ENCODE measurements around the gene GCAT. TPM values are rescaled to one million over a fixed set of nuclear protein-coding genes. Genes with fewer than 3 reads are reported as not detected.

GCAT gene
- total RNA-seq, 1 donor from 2014 or later: 11.9 TPM

- no peak for DNase-seq (ENCODE audit: low read depth in 2 of 2)
Measured at GRCh38 chr22:37809672-37810333, 2.1 kb downstream of the GCAT start.

DNA sequence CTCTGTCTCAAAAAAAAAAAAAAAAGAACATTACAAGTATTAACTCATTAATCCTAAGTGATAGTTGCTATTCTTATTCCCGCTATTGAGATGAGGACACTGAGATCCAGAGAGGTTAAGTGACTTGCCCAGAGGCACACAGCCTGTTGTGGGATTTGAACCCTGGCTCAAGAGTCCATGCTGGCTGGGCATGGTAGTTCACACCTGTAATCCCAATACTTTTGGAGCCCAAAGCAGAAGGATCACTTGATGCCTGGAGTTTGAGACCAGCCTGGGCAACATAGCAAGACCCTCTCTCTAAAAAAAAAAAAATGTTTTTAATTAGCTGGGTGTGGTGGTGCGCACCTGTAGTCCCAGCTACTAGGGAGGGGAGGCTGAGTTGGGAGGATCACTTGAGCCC lies 4.1 kb downstream of the GCAT start:
- no peak for DNase-seq (ENCODE audit: low read depth in 2 of 2)

- DNase-seq (ENCODE audit: low read depth in 2 of 2): no peak
Measured at GRCh38 chr22:37812869-37813678, 5.3 kb downstream of the GCAT start.

- DNase-seq (ENCODE audit: low read depth in 2 of 2): no peak
Measured at GRCh38 chr22:37815593-37815992, 7.9 kb downstream of the GCAT start.

DNA sequence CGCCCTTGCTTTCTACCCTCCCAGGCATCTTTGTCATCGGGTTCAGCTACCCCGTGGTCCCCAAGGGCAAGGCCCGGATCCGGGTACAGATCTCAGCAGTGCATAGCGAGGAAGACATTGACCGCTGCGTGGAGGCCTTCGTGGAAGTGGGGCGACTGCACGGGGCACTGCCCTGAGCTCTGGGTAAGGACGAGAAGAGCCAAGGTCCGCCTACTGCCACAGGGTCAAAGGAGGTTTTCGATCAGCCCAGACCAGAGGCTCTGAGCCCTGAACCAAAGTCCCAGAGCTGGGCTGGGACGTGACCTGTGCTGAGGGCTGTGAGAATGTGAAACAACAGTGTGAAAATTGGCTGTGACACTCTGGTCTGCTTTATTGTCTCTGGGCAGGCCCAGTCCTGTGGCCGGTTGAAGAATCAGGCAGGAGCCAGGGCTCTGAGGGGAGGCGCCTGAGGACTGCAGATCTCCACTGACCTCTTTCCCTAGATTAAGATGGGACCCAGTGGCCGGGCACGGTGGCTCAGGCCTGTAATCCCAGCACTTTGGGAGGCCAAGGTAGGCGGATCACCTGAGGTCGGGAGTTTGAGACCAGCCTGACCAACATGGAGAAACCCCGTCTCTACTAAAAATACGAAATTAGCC lies 8.9 kb downstream of the GCAT start:
- no peak for DNase-seq (ENCODE audit: low read depth in 2 of 2)

GRCh38 chr22:37817705-37818408 lies 10.1 kb downstream of the GCAT start:
- DNase-seq (ENCODE audit: low read depth in 2 of 2): peak; percentile 81 to 83

DNA sequence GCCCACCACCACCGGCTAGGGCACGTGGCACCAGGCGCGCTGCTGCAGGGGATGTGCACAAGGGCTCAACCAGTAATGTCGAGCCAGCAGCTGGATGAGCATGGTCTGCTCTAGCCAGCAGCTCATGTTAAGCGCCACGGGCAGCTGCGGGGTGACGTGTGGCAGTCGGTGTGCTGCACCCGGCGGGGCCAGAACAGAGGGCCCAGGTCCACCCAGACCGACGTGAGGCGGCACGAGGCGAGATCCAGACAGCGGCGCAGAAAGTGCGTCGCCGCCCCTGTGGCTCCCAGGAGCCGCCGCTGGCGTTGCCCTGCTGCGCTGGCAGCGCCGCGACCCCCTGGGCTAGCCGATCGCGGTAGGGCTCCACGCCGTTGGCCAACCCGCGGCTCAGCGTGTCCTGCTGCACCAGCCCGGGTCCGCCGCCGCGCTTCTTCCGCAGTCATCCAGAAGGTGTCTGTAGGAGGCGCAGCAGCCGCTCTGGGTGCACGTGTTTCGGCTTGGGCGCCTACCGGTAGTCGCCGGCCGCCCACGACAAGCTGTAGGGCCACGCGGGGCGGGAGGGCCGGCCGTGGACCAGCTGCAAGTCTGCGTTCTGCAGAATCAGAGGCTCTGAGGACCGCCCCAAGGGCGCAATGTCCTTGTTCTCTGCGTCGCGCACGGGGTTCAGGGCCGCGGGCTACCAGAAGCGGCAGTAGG lies 10.8 kb downstream of the GCAT start:
- peak; percentile 67 to 70 for DNase-seq (ENCODE audit: low read depth in 2 of 2)

- DNase-seq (ENCODE audit: low read depth in 2 of 2): no peak
Measured at GRCh38 chr22:37819105-37819433, 11.3 kb downstream of the GCAT start.

- DNase-seq (ENCODE audit: low read depth in 2 of 2): no peak
Measured at GRCh38 chr22:37820350-37820749, 12.6 kb downstream of the GCAT start.

DNA sequence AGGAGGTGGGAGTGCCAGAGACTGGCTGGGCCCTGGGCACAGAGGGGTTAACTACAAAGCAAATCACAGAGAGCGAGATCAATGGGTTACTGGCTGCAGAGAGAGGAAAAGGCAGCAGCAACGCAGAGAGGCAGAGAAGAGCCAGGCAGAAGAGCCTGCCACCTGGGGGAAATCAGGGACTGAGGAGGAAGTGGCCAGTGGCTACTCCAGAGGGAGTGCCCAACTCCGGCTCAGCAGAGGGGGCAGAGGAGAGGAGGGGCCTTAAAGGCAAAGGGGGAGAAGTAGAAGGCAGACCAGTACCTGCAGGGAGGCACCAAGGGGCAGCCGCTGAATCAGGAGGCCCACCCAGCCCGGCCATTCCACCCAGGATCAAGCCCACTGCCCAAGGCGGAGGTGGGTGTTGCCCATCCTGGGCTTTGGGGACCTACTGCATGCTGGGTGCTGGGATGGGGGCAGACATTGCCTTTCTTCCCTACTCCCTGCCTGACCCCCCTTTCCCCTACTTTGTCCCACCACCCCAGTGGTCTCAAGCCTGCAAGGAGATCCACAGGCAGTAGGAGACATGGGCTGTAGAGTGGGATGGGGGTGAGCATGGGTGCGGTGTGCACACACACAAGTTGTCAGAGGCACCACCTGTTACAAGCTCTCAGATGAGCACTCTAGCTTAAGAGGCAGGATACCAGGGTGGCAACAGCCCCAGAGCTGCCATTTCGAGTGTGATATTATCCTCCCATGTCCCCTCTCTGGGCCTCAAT lies 14.5 kb downstream of the GCAT start:
- no peak for DNase-seq (ENCODE audit: low read depth in 2 of 2)

GRCh38 chr22:37823134-37823985 lies 15.6 kb downstream of the GCAT start, which contains the start of gene GALR3:
GALR3 (plus strand) TSS chr22:37823382; CDS start chr22:37823407, 25 bp downstream.
- no peak for DNase-seq (ENCODE audit: low read depth in 2 of 2)

DNA sequence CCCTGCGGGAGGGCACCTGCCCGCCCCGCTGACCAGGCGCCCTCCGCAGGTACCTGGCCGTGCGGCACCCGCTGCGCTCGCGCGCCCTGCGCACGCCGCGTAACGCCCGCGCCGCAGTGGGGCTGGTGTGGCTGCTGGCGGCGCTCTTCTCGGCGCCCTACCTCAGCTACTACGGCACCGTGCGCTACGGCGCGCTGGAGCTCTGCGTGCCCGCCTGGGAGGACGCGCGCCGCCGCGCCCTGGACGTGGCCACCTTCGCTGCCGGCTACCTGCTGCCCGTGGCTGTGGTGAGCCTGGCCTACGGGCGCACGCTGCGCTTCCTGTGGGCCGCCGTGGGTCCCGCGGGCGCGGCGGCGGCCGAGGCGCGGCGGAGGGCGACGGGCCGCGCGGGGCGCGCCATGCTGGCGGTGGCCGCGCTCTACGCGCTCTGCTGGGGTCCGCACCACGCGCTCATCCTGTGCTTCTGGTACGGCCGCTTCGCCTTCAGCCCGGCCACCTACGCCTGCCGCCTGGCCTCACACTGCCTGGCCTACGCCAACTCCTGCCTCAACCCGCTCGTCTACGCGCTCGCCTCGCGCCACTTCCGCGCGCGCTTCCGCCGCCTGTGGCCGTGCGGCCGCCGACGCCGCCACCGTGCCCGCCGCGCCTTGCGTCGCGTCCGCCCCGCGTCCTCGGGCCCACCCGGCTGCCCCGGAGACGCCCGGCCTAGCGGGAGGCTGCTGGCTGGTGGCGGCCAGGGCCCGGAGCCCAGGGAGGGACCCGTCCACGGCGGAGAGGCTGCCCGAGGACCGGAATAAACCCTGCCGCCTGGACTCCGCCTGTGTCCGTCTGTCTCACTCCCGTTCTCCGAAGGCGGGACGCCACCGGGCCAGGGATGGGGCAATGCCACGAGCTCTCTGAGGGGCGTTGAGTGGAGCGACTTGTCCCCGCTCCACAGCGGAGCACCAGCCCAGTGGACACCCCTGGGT lies 17.2 kb downstream of the GCAT start:
- peak; percentile 62 to 79 for DNase-seq (ENCODE audit: low read depth in 2 of 2)

DNA sequence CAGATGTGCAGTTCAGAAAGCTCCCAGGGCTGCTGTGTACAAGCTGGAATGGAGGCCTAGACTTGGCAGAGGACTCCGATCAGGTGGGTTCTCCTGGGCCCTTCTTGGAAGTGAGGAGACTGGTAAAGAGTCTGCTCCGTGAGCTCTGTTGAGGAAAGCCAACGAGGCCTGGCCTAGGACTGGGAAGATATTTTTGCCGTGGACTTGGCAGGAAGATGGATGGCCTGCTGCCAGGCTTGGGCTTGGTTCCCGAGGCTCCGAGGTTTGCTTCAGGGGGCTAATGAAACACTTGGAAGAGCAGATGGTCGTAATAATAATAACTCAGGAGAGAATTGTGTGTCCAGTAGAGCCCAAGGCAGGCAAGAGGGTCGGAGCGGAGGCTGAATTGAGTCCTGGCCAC lies 19.3 kb downstream of the GCAT start:
- no peak for DNase-seq (ENCODE audit: low read depth in 2 of 2)

DNA sequence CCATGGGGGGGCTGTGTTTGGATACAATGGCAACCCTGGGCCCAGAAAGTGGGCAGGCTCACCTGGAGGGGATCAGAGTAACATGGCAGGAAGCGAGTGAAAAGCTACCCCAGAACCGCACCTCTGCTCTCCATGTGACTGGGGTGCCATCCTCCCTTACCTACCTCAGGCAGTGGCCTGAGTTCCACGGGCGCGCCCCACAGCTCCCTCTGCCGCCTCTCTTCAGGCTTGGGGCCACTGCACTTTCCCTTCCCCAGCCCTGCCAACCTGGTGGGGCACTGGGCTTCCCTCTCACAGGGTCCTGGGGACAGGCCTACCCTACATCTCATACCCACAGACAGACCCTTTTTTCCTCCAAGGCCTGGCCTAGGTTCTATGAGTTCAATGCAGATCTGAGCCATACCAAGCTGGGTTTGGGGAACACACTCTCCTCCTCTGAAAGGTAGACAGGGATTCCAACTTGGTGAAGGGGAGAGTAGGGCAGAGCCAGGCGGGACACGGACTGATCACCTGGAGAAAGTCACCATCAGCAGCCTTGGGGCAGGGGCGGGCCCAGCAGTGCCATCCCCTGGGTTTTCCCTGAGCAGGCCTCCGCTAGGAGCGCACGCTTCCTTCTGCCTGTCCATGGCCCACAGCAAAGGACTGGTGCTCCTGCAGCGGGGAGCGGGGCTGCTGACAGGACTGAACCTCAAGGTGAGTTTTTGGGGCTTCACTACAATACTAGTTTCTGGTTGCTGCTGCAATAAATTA lies 22.5 kb downstream of the GCAT start:
- no peak for DNase-seq (ENCODE audit: low read depth in 2 of 2)

- DNase-seq (ENCODE audit: low read depth in 2 of 2): no peak
Measured at GRCh38 chr22:37831472-37831871, 23.7 kb downstream of the GCAT start.

DNA sequence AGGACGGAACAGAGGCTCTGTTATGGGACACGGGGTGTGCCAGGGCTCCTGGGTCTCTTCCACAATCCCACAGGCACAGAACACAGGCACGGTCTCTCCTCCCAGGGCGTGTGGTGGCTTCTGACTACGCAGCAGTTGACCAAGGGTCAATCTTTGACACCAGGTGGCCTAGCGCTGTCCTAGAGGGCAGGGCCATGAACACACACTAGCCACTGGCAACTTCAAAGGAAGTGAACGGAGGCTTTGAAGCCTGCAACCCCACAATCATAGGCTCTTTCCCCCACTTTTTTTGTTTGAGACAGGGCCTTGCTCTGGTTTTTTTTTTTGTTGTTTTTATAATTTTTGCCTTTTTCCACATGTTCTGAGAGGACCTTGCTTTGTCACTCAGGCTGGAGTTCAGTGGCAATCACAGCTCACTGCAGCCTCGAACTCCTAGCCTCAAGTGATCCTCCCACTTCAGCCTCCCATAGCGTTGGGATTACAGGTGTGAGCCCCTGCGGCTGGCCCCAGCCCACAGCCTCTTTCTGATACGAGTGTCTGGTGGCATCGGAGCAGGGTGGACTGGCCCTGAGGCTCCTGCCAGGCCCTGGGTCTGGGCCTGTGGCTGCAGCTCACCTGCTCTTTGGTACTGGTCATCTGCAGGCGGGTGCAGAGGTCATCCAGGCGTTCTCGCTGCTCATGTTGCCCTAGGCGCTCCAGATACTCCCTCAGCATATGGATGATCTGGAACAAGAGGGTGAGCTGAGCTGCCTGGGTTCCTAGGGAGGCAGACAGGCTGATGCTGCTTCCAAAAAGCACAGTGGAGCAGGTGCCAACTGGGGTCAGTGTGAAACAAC lies 24.5 kb downstream of the GCAT start:
- DNase-seq (ENCODE audit: low read depth in 2 of 2): no peak

Data from lung microvascular endothelial cell (primary cell).